Measurements from ENCODE around the gene UBE2I. TPM values are rescaled to one million over a fixed set of nuclear protein-coding genes. Genes with fewer than 3 reads are reported as not detected.

Gene UBE2I
- 37.1 and 49.2 TPM in 2 replicates for total RNA-seq

DNA sequence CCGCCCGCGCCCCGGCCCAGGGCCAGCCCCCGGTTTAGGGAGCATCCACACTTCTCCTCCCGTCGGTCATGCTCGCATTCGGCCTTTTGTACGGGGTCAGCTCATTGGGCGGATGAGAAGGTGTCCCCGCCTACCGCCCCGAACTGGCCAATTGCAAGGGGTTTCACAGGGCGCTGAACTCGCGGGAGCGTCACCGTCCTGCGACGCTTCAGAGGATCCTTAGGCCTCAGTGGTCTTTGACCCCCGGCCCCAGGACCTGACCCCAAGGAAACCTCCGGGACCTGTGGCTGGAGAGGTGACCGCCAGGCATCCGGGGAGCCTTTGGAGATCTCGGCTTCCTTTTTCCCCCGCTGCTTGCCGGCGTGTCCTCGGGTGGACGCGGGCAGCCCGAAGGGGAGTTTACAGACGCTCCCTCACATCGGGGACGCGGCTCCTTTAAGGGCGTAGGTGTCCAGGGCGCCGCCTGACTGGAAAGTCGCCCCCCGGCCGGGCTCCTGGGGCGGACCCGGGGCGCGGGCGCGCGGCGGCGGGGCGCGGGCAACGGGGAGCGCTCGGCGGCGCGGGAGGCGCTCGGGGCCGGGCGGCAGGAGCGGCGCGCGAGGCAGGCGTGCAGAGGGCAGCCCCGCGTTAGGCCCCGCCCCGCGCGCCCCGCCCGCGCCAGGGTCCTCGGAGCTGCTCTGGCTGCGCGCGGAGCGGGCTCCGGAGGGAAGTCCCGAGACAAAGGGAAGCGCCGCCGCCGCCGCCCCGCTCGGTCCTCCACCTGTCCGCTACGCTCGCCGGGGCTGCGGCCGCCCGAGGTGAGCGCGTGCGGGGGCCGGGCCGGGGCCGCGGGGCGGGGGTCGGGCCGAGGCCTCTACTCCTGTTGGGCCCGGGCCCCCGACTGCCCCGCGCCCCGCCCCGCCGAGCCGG is at the start of gene UBE2I:
Gene UBE2I (plus strand): TSS at position 660 of the 909 bp plus-strand sequence. CDS start 4,395 bp downstream, outside the sequence.
- TF ChIP-seq, protein P1, sequence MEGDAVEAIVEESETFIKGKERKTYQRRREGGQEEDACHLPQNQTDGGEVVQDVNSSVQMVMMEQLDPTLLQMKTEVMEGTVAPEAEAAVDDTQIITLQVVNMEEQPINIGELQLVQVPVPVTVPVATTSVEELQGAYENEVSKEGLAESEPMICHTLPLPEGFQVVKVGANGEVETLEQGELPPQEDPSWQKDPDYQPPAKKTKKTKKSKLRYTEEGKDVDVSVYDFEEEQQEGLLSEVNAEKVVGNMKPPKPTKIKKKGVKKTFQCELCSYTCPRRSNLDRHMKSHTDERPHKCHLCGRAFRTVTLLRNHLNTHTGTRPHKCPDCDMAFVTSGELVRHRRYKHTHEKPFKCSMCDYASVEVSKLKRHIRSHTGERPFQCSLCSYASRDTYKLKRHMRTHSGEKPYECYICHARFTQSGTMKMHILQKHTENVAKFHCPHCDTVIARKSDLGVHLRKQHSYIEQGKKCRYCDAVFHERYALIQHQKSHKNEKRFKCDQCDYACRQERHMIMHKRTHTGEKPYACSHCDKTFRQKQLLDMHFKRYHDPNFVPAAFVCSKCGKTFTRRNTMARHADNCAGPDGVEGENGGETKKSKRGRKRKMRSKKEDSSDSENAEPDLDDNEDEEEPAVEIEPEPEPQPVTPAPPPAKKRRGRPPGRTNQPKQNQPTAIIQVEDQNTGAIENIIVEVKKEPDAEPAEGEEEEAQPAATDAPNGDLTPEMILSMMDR (IDR thresholded peaks at IDR 0.05; ENCODE audit: extremely low read depth, low read depth, low read length): no peak

DNA sequence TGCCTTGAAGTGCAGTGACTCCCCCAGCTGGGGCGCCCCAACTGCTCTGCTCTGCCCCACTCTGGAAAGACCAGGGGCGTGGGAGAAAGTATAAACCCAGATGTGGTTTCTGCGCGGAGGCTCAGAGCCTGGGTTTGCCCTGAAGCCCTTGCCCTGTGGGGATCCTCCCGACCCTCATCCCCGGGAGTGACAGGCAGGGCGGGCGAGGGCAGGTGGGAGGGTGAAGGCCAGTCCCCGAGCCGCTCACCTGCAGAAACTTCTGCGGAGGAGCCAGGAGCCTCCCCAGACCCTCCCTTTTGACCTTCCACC is 49.7 kb upstream of the UBE2I start:
- no peak overlapping the region for H2AFZ ChIP-seq (ENCODE audit: low read length)
- TF ChIP-seq, protein P1 (IDR thresholded peaks at IDR 0.05; ENCODE audit: extremely low read depth, low read depth, low read length): no peak
- no peak overlapping the region for H3K27ac ChIP-seq (ENCODE audit: low read depth, low read length)
- no peaks in the 10 kb centered on the region for H3K9me3 ChIP-seq (ENCODE audit: low read depth, low read length)
- no peak overlapping the region for H3K4me3 ChIP-seq (ENCODE audit: insufficient read depth, low read length)
- DNase-seq (ENCODE audit: insufficient read length, low spot score, missing footprints): no peak
- H3K79me2 ChIP-seq (ENCODE audit: insufficient read depth, low read length): no peaks in the 10 kb centered on the region
- H4K20me1 ChIP-seq (ENCODE audit: insufficient read depth, low read length): peaks cover 4% of the 10 kb centered on the region
- no peak overlapping the region for H3K4me2 ChIP-seq (ENCODE audit: insufficient read depth, low read length)
- no peaks in the 10 kb centered on the region for H3K36me3 ChIP-seq (ENCODE audit: insufficient read depth, low read length)
- peaks cover 29% of the 10 kb centered on the region for H3K27me3 ChIP-seq (ENCODE audit: insufficient read depth, low read length)
- H3K4me1 ChIP-seq (ENCODE audit: insufficient read depth, low read length): no peaks in the 10 kb centered on the region

More for the DNA sequence above, at the start of gene UBE2I:
- Histone ChIP-seq H4K20me1 (ENCODE audit: insufficient read depth, low read length) (peaks cover 41% of the 10 kb centered on the region), H3K79me2 (ENCODE audit: insufficient read depth, low read length) (peaks cover 44% of the 10 kb centered on the region), H3K27ac (ENCODE audit: low read depth, low read length) (peak within 1 kb of the TSS; percentile 99), H3K4me3 (ENCODE audit: insufficient read depth, low read length) (peak within 1 kb of the TSS; percentile 81), H3K4me2 (ENCODE audit: insufficient read depth, low read length) (peak within 1 kb of the TSS; percentile 94), H2AFZ (ENCODE audit: low read length) (peak within 1 kb of the TSS; percentile 99), H3K4me1 (ENCODE audit: insufficient read depth, low read length) (peaks cover 23% of the 10 kb centered on the region), H3K36me3 (ENCODE audit: insufficient read depth, low read length) (peaks cover 3% of the 10 kb centered on the region), H3K9me3 (ENCODE audit: low read depth, low read length) (no peaks in the 10 kb centered on the region), H3K27me3 (ENCODE audit: insufficient read depth, low read length) (no peaks in the 10 kb centered on the region)
- peak; percentile 99 for DNase-seq (ENCODE audit: insufficient read length, low spot score, missing footprints)

DNA sequence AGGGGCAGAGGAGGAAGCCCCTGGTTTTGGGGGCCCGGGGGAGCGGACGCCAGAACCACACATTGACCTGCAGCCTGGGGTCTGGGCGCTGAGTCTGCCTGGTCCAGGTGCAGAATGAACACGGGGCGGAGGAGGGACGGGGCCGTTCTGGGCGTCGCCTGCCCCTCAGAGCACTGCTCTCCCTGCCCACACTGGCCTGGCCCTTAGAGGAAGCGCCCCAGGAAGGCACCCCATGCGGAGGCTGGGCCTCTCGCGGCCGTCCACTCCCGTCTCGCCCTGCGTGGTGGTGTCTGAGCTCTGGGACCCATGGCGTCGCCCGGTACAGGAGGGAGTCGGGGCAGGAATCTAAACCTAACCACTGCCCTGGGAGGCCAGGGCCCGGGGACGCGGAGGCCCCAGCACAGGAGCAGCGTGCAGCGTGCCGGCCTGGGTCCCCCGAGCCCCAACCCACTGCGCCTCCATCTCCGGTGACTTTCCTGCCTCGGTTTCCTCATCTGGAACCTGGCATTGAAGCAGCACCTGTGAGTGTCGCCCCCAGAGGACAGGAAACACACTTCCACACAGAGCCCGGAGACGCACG is 49.2 kb upstream of the UBE2I start:
- H3K4me3 ChIP-seq (ENCODE audit: insufficient read depth, low read length): no peak overlapping the region
- H2AFZ ChIP-seq (ENCODE audit: low read length): no peak overlapping the region
- peaks cover 29% of the 10 kb centered on the region for H3K27me3 ChIP-seq (ENCODE audit: insufficient read depth, low read length)
- no peak overlapping the region for H3K27ac ChIP-seq (ENCODE audit: low read depth, low read length)
- H3K36me3 ChIP-seq (ENCODE audit: insufficient read depth, low read length): no peaks in the 10 kb centered on the region
- H3K79me2 ChIP-seq (ENCODE audit: insufficient read depth, low read length): no peaks in the 10 kb centered on the region
- TF ChIP-seq, protein P1 (IDR thresholded peaks at IDR 0.05; ENCODE audit: extremely low read depth, low read depth, low read length): no peak
- H3K4me2 ChIP-seq (ENCODE audit: insufficient read depth, low read length): no peak overlapping the region
- no peaks in the 10 kb centered on the region for H3K4me1 ChIP-seq (ENCODE audit: insufficient read depth, low read length)
- H4K20me1 ChIP-seq (ENCODE audit: insufficient read depth, low read length): peaks cover 4% of the 10 kb centered on the region
- H3K9me3 ChIP-seq (ENCODE audit: low read depth, low read length): no peaks in the 10 kb centered on the region
- no peak for DNase-seq (ENCODE audit: insufficient read length, low spot score, missing footprints)
